Femur (tissue), 1 donor: Measurements from ENCODE around the gene RPL37.
"Not testable (repeated sequence)": the region's sequence is repeated elsewhere in the genome, so short reads cannot be mapped to it uniquely, and the experiment has no call there.

ENCODE experiments used
- DNase-seq: peaks from one replicate; pipeline ENCODE4 v3.0.0-alpha.2; 2017

The RPL37 gene

DNA sequence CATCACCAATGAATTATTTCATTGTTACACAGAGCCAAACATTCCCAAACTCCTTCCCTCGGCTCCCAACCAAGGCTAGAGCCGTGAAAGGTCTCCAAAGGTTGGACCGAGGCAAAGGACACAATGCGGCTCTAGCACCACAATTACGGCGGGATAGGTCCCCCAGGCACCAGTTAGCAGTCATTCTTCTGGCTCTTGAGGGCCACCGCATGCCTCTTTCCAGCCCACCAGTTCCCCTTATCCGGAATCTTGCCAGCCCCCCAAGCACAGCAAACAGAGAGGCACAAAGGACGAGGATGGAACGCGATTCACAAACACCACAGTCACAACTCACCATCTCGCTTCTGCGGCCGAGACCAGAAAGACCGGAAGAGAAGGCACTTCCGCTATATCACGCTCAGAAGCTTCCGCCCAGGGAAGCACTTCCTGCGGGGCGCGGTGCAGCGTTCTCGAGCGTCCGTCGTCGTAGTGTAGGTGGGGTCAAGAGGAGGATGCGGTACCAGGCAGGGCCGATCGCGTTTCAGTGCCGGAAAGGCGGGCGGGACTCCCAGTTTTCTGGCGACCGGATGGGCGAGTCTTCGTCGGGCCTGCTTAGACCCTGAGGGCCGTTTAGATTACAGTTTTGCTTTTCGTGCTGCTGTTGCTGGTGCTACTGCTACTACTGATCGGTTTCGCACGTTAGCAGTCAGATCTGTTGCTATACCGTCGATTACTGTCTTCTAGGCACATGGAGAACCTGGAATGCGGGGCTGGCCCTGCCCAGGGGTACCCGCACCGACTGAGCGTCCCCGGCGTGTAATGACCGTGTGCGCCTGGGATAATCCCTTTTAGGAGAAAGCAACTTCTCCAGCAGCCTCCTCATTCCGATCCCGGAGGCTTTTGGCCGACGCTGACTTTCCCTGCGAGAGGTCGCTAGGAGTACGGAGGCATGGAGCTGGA lies at the start of gene RPL37:
Gene RPL37, minus strand, starts transcription at position 374 of the 939 bp plus-strand sequence. Its CDS starts 37 bp downstream, at position 337.
- peak; percentile 97 for DNase-seq

DNA sequence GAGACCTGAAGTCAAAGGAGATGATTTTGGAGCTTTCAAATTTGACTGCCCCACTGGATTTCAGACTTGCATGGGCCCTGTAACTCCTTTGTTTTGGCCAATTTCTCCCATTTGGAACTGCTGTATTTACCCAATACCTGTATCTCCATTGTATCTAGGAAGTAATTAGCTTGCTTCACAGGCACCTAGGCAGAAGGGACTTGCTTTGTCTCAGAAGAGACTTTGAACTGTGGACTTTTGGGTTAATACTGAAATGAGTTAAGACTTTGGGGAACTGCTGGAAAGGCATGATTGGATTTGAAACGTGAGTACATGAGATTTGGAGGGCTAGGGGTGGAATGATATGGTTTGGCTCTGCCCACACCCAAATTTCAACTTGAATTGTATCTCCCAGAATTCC lies 48.0 kb upstream of the RPL37 start:
- not testable (repeated sequence) for DNase-seq

- no peak for DNase-seq
These were observed 47.3 kb upstream of the RPL37 start for GRCh38 chr5:40882291-40882690.

DNA sequence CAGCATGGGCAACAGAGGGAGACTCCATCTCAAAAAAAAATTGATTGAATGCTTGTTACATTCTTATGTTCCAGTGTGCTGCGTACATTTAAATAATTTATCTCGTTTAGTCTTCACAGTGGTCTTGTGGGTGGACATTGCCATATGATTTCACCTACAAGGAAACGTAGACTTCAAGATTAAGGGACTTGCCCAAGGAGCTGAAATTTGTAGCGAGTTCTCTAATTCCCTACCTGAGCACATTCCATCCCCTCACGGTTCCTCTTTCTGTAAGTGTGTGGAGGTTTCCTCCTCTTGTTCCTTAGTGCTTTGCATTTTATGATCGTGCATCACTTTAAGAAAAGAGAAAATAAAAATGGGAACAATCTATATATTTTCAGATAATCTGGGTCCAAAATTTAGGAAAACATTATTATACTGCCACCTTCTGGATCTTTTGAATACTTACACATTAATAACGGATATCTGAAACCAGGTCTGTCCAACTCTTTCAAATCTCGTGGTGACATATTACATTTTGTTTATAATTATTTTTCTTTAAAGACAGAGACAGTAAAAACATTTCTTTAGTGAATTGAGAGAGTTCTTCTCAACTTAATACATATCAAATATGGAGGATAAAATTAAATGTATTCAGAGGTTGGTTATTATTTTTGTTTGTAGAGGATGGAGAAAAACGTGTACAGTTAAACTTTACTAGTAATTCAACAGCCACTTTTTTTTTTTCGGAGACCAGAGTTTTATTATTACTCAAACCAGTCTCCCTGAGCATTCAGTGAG lies 44.3 kb upstream of the RPL37 start:
- DNase-seq: no peak

DNA sequence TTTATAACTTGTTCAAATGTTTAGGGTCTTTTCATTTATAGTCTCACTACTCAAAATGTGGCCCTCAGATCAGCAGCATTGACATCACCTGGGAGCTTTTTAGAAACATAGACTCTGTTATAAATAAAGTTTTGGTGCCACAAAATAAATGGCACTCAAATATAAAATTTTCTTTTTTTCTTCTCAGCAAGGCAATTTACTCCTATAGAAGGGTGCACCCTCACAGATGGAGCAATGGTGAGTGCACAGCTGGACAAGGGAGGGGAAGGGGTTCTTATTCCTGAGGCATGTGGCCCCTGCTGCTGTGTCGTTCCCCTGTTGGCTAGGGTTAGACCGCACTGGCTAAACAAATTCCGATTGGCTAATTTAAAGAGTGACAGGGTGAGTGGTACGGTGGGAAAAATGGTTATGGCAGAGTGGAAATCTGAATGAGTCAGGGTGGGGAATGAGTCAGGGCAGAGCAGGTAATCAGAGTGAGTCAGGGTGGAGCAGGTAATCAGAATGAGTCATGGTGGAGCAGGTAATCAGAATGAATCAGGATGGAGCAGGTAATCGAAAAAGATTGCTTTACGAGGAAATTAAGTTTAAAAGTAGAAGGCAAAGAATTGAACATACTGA lies 42.5 kb upstream of the RPL37 start:
- no peak for DNase-seq

- DNase-seq: no peak
These were observed 40.9 kb upstream of the RPL37 start for GRCh38 chr5:40875958-40876357.

DNA sequence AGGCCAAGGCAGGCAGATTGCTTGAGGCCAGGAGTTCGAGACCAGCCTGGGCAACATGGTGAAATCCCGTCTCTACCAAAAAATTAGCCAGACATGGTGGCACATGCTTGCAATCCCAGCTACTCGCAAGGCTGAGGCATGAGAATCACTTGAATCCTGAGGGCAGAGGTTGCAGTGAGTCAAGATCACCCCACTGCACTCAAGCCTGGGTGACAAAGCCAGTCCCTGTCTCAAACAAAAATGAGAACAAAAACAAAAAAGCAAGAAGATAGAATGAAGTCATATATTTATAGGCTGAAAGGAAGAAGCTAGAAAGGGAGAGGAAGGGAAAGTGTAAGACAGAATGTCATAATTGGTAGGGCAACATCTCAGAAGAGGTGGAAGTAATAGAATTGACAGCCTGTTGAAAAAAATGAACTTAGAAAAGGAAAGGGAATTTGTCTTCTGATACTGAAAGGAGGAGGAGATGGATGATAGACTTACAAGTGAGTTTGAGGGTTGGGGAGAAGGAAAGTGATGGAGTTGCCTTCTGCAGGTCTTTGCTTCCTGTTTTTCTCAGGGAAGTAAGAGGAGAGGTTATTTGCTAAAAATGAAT lies 38.4 kb upstream of the RPL37 start:
- DNase-seq: no peak

GRCh38 chr5:40872253-40872652 lies 37.2 kb upstream of the RPL37 start:
- DNase-seq: not testable (repeated sequence)

DNA sequence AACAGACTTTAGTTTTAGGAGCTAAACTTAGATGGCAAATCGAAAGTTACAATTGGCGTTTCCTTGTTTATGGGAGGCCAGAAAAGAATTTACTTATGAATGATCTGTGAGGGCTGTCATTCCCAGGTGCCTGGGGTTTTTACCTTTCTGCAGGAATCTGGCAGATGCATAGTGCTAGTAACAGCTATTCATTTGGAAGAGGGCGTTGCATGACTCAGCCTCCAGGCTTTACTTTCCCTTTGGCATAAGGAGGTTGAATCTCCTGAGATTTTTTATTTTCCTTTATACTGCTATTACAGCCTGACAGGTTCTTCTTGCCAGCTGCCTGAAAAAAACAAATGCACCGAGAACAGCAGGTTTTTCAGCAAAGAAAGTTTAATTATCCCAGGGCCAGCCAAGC lies 36.2 kb upstream of the RPL37 start:
- DNase-seq: no peak

- DNase-seq: no peak
These were observed 34.4 kb upstream of the RPL37 start for GRCh38 chr5:40869384-40869783.

- DNase-seq: no peak
These were observed 31.8 kb upstream of the RPL37 start for GRCh38 chr5:40866844-40867243.

DNA sequence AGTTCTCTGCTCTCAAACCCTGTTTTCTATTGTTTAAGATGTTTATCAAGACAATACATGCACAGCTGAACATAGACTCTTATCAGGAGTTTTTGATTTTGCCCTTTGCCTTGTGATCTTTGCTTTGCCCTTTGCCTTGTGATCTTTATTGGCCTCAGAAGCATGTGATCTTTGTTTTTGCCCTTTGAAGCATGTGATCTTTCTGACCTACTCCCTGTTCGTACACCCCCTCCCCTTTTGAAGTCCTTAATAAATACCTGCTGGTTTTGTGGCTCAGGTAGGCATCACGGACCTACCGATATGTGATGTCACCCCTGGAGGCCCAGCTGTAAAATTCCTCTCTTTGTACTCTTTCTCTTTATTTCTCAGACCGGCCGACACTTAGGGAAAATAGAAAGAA lies 30.0 kb upstream of the RPL37 start:
- DNase-seq: not testable (repeated sequence)

DNA sequence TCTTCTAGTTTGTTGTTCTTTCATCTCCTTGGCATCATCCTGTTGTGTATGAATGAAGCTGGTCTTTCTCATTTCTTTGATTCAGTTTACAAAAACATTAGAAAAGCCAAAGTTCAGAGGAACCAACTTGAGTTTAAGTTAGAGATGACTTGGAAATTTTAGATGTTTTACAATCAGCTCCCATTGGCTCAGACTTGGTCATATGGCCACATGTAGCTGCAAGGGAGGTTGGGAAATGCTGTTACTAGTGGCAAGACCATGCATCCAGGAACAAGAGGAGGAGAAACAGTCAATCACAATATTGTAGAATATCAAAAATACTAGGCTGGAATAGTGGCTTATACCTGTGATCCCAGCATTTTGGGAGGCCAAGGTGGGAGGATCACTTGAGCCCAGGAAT lies 25.7 kb upstream of the RPL37 start:
- no peak for DNase-seq

DNA sequence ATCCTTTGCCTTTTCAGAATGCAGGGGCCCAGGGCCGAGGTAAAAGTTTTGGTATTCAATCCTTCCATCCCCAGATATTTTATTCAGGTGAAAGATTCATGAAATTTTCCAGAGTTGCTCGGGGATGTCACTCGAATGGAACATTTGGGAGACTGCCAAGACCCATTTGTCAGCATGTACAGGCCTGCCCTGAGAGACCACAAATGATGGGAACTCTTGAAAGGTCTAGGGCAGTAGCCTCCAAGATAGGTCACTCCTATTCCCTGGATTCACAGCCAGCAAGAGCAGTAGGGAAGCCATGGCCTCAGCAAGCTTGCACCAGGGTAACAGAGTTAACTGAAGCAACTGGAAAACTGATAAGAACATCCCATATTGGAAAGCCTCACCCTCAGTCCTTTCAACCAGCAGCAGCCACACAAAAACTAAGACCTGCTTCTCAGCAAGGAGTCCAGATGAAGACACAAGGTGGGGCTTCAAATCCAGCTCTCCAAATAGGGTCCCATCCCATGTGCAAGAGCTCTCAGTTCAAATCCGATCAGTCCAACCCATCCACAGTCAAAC lies 18.7 kb upstream of the RPL37 start:
- no peak for DNase-seq

DNA sequence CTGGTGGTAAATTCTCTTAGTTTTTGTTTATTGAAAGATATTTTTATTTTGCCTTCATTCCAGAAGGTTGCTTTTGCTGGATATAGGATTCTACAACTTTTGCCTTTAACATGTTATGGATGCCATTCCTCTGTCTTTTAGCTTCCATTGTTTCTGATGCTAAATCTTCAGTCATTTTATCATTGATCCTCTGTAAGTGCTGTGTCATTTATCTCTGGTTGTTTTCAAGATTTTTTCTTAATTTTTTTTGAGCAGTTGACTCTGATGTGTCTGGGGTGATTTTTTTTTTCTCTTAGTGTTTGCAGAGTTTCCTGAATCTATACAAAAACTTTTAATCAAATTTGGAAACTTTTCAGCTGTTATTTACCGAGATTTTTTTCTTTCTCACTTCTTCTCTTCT lies 12.5 kb upstream of the RPL37 start:
- DNase-seq: no peak

DNA sequence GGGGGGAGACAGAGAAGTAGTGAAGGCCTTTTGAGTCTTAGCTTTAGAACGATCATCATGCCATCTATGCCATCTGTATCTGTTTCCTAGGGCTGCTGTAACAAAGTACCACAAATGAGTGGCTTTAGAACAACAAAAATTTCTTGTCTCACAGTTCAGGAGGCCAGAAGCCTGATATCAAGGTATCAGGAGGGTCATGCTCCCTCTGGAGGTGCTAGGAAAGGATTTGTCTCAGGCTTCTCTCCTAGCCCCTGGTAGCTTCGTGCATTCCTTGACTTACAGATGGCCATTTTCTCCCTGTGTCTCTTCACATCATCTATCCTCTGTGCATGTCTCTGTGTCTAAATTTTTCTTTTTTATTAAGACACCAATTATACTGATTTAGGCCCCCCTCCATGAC lies 11.3 kb upstream of the RPL37 start:
- DNase-seq: no peak

DNA sequence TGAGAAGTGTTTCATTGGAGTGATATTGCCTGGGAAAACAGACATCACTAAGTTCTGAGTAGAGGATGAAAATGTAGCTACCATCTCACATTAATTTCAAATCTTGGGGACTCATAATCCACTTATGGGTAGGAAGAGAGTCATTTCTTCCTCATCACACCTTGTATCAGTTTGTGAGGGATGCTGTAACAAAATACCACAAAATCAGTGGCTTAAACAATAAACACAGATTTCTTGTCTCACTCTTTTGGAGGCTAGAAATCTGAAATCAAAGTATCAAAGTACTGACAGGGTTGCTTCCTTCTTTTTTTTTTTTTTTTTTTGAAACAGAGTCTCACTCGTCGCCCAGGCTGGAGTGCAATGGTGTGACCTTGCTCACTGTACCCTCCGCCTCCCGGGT lies 9.5 kb upstream of the RPL37 start:
- DNase-seq: no peak

DNA sequence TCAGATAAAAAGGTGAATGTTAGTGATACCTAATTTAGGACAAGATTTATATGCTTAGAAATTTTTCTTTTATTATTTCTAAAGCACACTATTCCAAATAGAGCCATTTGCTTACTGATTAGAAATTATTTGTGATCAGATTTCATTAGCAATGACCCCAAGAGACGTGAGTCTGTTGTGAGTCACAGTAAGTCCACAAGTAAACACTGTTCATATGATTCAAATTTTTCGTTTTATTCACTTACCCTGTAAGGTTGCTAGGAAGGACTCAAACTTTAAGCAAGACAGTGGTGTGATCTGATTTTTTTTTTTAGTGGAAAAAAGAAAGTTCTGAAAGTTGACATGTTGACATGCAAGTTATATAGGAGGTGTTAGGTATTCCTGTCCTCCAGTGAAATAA lies 7.3 kb upstream of the RPL37 start:
- DNase-seq: no peak

DNA sequence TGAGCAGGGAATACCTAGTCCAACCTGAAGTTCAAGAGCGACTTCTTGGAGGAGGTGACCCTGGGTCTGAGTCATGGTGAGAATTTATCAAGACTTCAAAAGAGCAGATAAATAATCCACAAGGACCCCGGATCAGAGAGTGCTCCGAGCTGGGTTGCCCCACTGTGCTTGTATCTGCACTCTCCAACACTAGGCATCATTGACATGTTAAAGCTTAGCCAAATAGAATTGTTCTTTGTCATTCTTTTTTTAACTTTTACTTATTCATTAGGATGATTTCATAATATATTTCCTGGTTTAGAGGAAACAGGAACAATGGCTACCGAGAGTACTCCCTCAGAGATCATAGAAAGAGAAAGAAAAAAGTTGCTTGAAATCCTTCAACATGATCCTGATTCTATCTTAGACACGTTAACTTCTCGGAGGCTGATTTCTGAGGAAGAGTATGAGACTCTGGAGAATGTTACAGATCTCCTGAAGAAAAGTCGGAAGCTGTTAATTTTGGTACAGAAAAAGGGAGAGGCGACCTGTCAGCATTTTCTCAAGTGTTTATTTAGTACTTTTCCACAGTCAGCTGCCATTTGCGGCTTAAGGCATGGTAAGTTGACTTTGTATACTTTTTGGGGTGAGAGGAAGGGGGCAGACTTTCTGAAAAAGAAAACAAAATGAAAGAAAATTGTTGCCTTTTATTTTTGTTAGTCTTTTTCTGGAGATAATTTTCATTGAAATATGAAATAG lies 6.2 kb upstream of the RPL37 start, which contains the start of gene CARD6:
Gene CARD6, plus strand, starts transcription at position 300 of the 738 bp plus-strand sequence. Its CDS starts 16 bp downstream, at position 316.
- no peak for DNase-seq

GRCh38 chr5:40838086-40838485 lies 3.1 kb upstream of the RPL37 start:
- DNase-seq: no peak

DNA sequence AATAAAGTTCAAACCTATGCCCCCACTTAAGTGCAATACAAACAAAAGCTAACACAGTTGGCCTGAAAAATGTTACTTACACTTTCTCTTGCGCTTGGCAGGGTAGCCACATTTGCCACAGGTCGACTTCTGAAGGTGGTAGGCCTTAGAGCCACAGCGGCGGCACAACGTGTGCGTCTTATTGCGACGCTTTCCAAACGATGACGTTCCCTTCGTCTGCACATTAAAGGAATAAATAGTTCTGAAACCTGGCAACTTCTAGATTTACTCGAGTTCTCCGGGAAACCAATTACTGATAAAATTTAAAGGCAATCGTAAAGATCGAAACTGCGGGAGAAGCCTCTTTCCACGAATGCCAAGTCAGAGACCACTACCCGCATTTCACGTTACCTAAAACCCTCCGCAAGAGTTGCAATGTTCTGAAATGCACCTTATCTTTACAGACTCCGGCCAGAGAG lies 602 bp downstream of the RPL37 start:
- peak; percentile 34 for DNase-seq
